Measurements from ENCODE around the gene PSMA4. TPM values are rescaled to one million over a fixed set of nuclear protein-coding genes. Genes with fewer than 3 reads are reported as not detected.

The PSMA4 gene
- total and polyA plus RNA-seq, 2 of the 8 experiments (the other 6 are each of a cell fraction or from before 2014, with no cell fraction given): 348 to 445 TPM

DNA sequence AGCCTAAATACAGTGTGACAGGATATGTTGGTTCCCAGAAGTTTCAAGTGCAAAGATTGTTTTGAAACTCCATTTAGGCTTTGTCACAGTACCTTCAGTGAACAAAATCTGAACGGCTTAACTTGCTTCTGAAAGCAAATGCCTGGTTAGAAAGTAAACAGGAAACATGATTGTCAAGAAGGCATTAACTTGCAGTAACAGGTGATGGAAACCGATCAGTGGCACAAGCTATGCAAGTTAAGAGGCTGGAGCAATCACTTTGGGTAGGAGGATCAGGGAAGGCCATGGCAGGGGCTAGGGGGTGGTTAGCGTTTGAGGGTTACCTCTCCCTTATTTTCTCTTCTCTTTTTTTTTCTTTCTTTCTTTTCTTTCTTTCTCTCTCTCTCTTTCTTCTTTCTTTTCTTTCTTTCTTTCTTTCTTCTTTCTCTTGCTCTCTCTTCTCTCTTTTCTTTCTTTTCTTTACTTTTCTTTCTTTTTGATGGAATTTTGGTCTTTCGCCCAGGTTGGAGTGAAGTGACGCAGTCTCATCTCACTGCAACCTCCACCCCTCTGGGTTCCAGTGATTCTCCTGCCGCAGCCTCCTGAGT, 30.4 kb upstream of the PSMA4 start:
- Histone ChIP-seq H2AK5ac (ENCODE audit: low read depth, low read length) (no peak overlapping the region), H3K79me2 (ENCODE audit: control insufficient read depth in 1 of 2, insufficient read depth in 2 of 2, low read length in 2 of 2) (no peaks in the 10 kb centered on the region), H3K79me1 (ENCODE audit: low read depth, low read length) (no peaks in the 10 kb centered on the region), H3K4me1 (replicated peaks in 1 of 4; ENCODE audit: control insufficient read depth in 3 of 4, insufficient read depth in 4 of 4, low read length in 3 of 4) (peaks cover 0 to 5% (median 1%) of the 10 kb centered on the region in 4 experiments; a peak in 2 of 7 replicates), H4K5ac (ENCODE audit: insufficient read length, low read depth, low read length) (no peak overlapping the region), H3K14ac (ENCODE audit: insufficient read length) (no peak overlapping the region), H3K9ac (replicated peaks in 1 of 4; ENCODE audit: extremely low read depth in 1 of 4, low read depth in 3 of 4, low read length in 3 of 4) (no peak overlapping the region), H3K9me3 (ENCODE audit: insufficient read depth in 2 of 2, low read depth in 1 of 2, low read length in 1 of 2) (no peaks in the 10 kb centered on the region; a peak in 1 of 4 replicates), H3K4me3 (ENCODE audit: extremely low read depth in 1 of 4, insufficient read depth in 2 of 4, low read depth in 3 of 4, low read length in 4 of 4) (no peak overlapping the region), H3K4ac (replicated peaks; ENCODE audit: insufficient read length, low read depth, low read length) (no peak overlapping the region), H4K91ac (replicated peaks; ENCODE audit: insufficient read length, low read length) (no peak overlapping the region), H2BK120ac (replicated peaks; ENCODE audit: low read depth, low read length) (no peak overlapping the region), H2BK15ac (ENCODE audit: low read length) (no peak overlapping the region), H3K56ac (replicated peaks; ENCODE audit: insufficient read length, low read depth, low read length) (no peak overlapping the region), H4K8ac (ENCODE audit: extremely low read depth, insufficient read depth, low read length) (no peak overlapping the region), H2AFZ (ENCODE audit: low read length) (no peak overlapping the region), H3K27me3 (replicated peaks in 1 of 4; ENCODE audit: control insufficient read depth in 3 of 4, extremely low read depth in 1 of 4, insufficient read depth in 3 of 4, low read length in 3 of 4) (peaks cover 0 to 14% (median 8%) of the 10 kb centered on the region in 4 experiments; a peak in 6 of 7 replicates), H3K4me2 (ENCODE audit: insufficient read depth in 1 of 2, low read depth in 2 of 2, low read length in 2 of 2) (no peak overlapping the region), H3K18ac (ENCODE audit: extremely low read depth, low read length) (no peak overlapping the region), H2BK20ac (ENCODE audit: low read length) (no peak overlapping the region; the same call in 1 of the 2 replicates), H2BK5ac (ENCODE audit: low read depth, low read length) (no peak overlapping the region), H3K23ac (ENCODE audit: insufficient read length) (no peak overlapping the region), H2BK12ac (ENCODE audit: low read depth, low read length) (no peak overlapping the region), H3K27ac (ENCODE audit: low read depth, low read length) (no peak overlapping the region), H3K23me2 (ENCODE audit: low read depth, low read length) (peaks cover 11% of the 10 kb centered on the region; the same call in 1 of the 2 replicates), H3K36me3 (ENCODE audit: control insufficient read depth in 2 of 4, insufficient read depth in 4 of 4, low read length in 3 of 4) (no peaks in the 10 kb centered on the region), H4K20me1 (replicated peaks in 1 of 2; ENCODE audit: control insufficient read depth in 1 of 2, insufficient read depth in 2 of 2, low read length in 2 of 2) (no peaks in the 10 kb centered on the region)
- FAIRE-seq (no peak), DNase-seq (ENCODE audit: low read depth in 1 of 2, low spot score in 2 of 2) (no peak)
- CTCF ChIA-PET (ENCODE audit: partially characterized antibody): interaction anchor here (1.7 kb wide), 1 partner anchor 32 kb away, joined by 4 read pairs; no protein-coding TSS in a partner anchor
- 92% methylated on average over 6 of the region's 6 CpGs; no CpG with 5 or more reads in 1 of the 2 experiments for WGBS, 2 experiments (ENCODE audit: extremely low coverage in 1 of 2, insufficient coverage in 1 of 2, insufficient read length in 1 of 2, insufficient replicate concordance in 2 of 2, low coverage in 1 of 2, low lambda C conversion rate in 2 of 2, missing lambda C conversion rate in 1 of 2)
- POLR2A ChIA-PET (ENCODE audit: partially characterized antibody): interaction anchor here (0.9 kb wide), 1 partner anchor 13 kb away, joined by 3 read pairs; no protein-coding TSS in a partner anchor
- TF ChIP-seq CREB1 (IDR thresholded peaks at IDR 0.05): no peak

Measured in H1 (cell line).